Activated CD8-positive, alpha-beta T cell treated with anti-CD3 and anti-CD28 coated beads for 36 hours (primary cell): Measurements from ENCODE around the gene SLC25A36. TPM values are rescaled to one million over a fixed set of nuclear protein-coding genes. Genes with fewer than 3 reads are reported as not detected.

Source experiments
- ATAC-seq: fragments of 200-7000 bp; cut with Tn5 transposase; one replicate; pipeline ENCODE4 v1.10.0; 2021; ENCODE audit warnings: mild to moderate bottlenecking, moderate library complexity
- CTCF ChIA-PET: fragments of 350-600 bp; sonication (Branson Sonifier 250); formaldehyde crosslinking; loops from one replicate; lab custom pipeline; 2021; ENCODE audit warnings: antibody characterized with exemption; lab: Charles Lee
- POLR2A ChIA-PET: fragments of 350-600 bp; sonication (Branson Sonifier 250); formaldehyde crosslinking; loops from one replicate; lab custom pipeline; 2021; ENCODE audit warnings: antibody characterized with exemption; lab: Charles Lee
- DNase-seq: peaks from one replicate; pipeline ENCODE4 v3.0.0-alpha.2; 2020
- H3K27ac Mint-ChIP-seq: one replicate; pipeline ENCODE4 v1.8.0; 2021; ENCODE audit warnings: mild to moderate bottlenecking, mixed read lengths
- H3K27me3 Mint-ChIP-seq: one replicate; pipeline ENCODE4 v1.8.0; 2021; ENCODE audit warnings: mixed read lengths
- H3K36me3 Mint-ChIP-seq: one replicate; pipeline ENCODE4 v1.8.0; 2021; ENCODE audit warnings: low read depth, mixed read lengths
- H3K4me1 Mint-ChIP-seq: one replicate; pipeline ENCODE4 v1.8.0; 2021; ENCODE audit warnings: low read depth, mixed read lengths
- H3K4me3 Mint-ChIP-seq: one replicate; pipeline ENCODE4 v1.8.0; 2021; ENCODE audit warnings: mild to moderate bottlenecking, moderate library complexity, mixed read lengths
- H3K9me3 Mint-ChIP-seq: one replicate; pipeline ENCODE4 v1.8.0; 2021; ENCODE audit warnings: mixed read lengths
- intact Hi-C: fragments of 100-400 bp; cut with micrococcal nuclease; formaldehyde crosslinking; loops from one replicate; pipeline ENCODE4 v1.10.0; 2022
- total RNA-seq, 2 experiments: library from RNA; stranded (reverse); gene quantifications; one replicate each; pipeline ENCODE4 v1.2.3, GENCODE V29; 2021
- TF ChIP-seq, protein P1 (sequence below): fragments of 200-600 bp; IDR thresholded peaks from one replicate; pipeline ENCODE4 v1.8.0; 2022; ENCODE audit warnings: antibody characterized with exemption, mild to moderate bottlenecking

Gene SLC25A36
- total RNA-seq, 2 experiments from 2014 or later: 102 to 106 TPM

DNA sequence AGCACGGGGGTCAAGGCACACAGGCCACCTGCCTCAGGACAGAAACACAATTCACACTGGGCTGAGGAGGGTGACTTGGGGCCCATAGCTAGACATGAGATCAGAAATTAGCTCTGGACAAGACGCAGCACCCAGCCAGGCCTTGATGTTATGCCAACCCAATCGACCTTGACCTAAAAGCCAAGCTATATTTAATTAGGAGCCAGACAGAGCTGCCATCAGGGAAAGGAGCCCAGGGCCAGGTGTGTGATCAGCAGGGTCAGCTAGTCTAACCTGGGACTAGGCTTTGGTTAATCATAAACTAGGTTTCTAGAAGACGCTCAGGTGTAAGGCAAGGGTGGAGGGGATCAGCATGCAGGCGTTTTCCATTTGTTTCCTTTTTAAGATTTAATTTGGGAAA, 23.9 kb upstream of the SLC25A36 start:
- Mint-ChIP-seq H3K9me3 (no peaks in the 10 kb centered on the region), H3K4me3 (no peak overlapping the region), H3K4me1 (no peaks in the 10 kb centered on the region), H3K36me3 (no peaks in the 10 kb centered on the region), H3K27ac (no peak overlapping the region), H3K27me3 (peaks cover 7% of the 10 kb centered on the region)
- intact Hi-C loops: no loop called here
- TF ChIP-seq, protein P1, sequence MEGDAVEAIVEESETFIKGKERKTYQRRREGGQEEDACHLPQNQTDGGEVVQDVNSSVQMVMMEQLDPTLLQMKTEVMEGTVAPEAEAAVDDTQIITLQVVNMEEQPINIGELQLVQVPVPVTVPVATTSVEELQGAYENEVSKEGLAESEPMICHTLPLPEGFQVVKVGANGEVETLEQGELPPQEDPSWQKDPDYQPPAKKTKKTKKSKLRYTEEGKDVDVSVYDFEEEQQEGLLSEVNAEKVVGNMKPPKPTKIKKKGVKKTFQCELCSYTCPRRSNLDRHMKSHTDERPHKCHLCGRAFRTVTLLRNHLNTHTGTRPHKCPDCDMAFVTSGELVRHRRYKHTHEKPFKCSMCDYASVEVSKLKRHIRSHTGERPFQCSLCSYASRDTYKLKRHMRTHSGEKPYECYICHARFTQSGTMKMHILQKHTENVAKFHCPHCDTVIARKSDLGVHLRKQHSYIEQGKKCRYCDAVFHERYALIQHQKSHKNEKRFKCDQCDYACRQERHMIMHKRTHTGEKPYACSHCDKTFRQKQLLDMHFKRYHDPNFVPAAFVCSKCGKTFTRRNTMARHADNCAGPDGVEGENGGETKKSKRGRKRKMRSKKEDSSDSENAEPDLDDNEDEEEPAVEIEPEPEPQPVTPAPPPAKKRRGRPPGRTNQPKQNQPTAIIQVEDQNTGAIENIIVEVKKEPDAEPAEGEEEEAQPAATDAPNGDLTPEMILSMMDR: no peak
- ChIA-PET CTCF (no interaction called here), POLR2A (no interaction called here)
- no peak for ATAC-seq
- DNase-seq: no peak

DNA sequence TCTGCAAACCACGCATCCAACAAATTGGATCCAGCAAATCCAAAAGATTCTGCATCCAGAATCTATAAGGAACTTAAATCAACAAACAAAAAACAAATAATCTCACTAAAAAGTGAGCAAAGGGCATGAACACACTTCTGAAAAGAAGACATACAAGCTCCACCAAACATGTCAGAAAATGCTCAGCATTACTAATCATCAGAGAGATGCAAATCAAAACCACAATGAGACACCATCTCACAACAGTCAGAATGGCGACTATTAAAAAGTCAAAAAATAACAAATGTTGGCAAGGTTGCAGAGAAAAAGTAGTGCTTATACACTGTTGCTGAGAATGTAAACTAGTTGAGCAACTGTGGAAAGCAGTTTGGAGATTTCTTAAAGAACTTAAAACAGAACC, 21.6 kb upstream of the SLC25A36 start:
- intact Hi-C loops: no loop called here

DNA sequence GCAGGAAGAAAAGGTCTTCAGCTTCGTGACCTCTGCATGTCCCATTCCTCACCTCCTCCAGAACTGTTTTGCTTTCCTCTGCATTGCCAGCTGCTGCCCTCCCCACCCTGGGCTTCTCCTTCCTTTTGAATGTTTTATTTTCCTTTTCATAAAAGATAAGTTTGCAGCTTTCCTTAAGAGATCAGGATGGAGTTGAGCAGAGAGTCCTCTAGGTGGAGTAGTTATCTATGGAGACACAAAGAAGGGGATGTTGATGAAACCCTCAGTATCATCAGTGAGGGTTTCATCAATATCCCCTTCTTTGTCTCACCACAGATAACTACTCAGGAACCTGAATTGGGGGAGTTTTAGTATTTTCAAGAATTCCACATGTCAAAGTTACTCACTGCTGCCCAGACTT, 19.0 kb upstream of the SLC25A36 start:
- Mint-ChIP-seq H3K4me1 (no peaks in the 10 kb centered on the region), H3K27me3 (peaks cover 4% of the 10 kb centered on the region), H3K9me3 (no peaks in the 10 kb centered on the region), H3K4me3 (no peak overlapping the region), H3K36me3 (no peaks in the 10 kb centered on the region), H3K27ac (no peak overlapping the region)
- DNase-seq (no peak), ATAC-seq (no peak)
- POLR2A ChIA-PET: no interaction called here
- TF ChIP-seq, protein P1: no peak
- CTCF ChIA-PET: interaction anchor here (0.6 to 1.6 kb wide), 7 partner anchors 10 to 78 kb away, joined by 3 to 7 read pairs (median 4); no protein-coding TSS in a partner anchor
- intact Hi-C loops: no loop called here

More for the DNA sequence above, 21.6 kb upstream of the SLC25A36 start:
- Mint-ChIP-seq H3K36me3 (no peaks in the 10 kb centered on the region), H3K4me3 (no peak overlapping the region), H3K4me1 (no peaks in the 10 kb centered on the region), H3K27me3 (peaks cover 3% of the 10 kb centered on the region), H3K27ac (no peak overlapping the region), H3K9me3 (no peaks in the 10 kb centered on the region)
- TF ChIP-seq, protein P1: no peak
- ChIA-PET POLR2A (no interaction called here), CTCF (interaction anchor here (1.1 kb wide), 1 partner anchor 186 kb away, joined by 3 read pairs; no protein-coding TSS in a partner anchor)
- no peak for ATAC-seq
- DNase-seq: no peak

DNA sequence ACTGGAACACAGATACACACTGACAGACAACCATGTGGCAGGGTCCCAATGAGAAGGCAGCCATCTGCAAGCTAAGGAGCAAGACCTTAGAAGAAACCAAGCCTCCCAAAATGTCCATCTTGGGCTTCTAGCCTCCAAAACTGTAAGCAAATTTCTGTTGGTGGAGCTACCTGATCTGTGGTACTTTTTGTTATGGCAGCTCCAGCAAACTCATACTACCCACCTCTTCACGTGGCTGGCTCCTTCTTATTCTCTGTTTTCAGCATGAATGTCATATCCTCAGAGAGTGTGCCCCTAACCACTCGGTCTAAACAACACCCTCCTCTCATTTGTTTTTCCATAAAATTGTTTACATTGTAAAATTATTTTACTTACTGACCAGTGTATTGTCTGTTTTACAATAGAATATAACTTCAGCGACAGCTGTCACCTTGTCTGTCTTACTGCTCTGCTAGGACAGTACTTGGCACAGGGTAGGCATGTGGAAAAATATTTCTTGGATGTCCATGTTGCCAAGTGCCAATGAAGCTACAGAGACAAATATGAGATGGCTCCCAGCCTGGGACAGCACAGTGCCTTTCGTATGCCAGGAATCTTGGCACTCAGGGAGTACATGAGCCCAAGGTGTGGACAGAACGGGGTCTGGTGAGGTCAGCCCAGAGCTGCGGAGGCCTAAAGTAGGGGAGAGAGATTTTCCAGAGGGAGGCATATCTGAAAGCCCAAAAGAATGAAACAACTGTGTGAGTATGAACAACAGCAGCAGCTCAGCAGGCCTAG, 17.4 kb upstream of the SLC25A36 start:
- H3K27me3 Mint-ChIP-seq: peaks cover 7% of the 10 kb centered on the region
- TF ChIP-seq, protein P1: no peak
- no peak for ATAC-seq
- no peak for DNase-seq
- H3K36me3 Mint-ChIP-seq: no peaks in the 10 kb centered on the region
- no peaks in the 10 kb centered on the region for H3K9me3 Mint-ChIP-seq
- no peaks in the 10 kb centered on the region for H3K4me1 Mint-ChIP-seq
- ChIA-PET POLR2A (no interaction called here), CTCF (interaction anchor here (1.2 kb wide), 1 partner anchor 268 kb away, joined by 3 read pairs; no protein-coding TSS in a partner anchor)
- H3K27ac Mint-ChIP-seq: no peak overlapping the region
- no peak overlapping the region for H3K4me3 Mint-ChIP-seq
- intact Hi-C loops: no loop called here
